WERI-Rb-1 (cell line): ENCODE measurements around the gene VWA3A.
"Not testable (repeated sequence)": the region's sequence is repeated elsewhere in the genome, so short reads cannot be mapped to it uniquely, and the experiment has no call there.

Source experiments
- DNase-seq: peaks from one replicate; pipeline ENCODE4 v3.0.0-alpha.2; 2020
- H3K27ac ChIP-seq: fragments of 250-450 bp; sonication (Bioruptor Pico); 2 replicates; pipeline ENCODE4 v1.5.1; 2020; ENCODE audit warnings: mild to moderate bottlenecking, moderate library complexity
- H3K27me3 ChIP-seq: fragments of 250-450 bp; sonication (Bioruptor Pico); 2 replicates; pipeline ENCODE4 v1.5.1; 2021; ENCODE audit warnings: mild to moderate bottlenecking, low read depth, moderate library complexity; ENCODE audit not compliant: insufficient read depth, severe bottlenecking
- H3K36me3 ChIP-seq: fragments of 250-450 bp; sonication (Bioruptor Pico); 2 replicates; pipeline ENCODE4 v1.5.1; 2020; ENCODE audit warnings: mild to moderate bottlenecking, moderate library complexity
- H3K4me3 ChIP-seq: 2 replicates; pipeline ENCODE4 v1.5.1; 2011; ENCODE audit warnings: low read depth, mild to moderate bottlenecking, control low read depth, low read length
- H3K9me3 ChIP-seq: fragments of 250-450 bp; sonication (Bioruptor Pico); 2 replicates; pipeline ENCODE4 v1.5.1; 2021; ENCODE audit warnings: mild to moderate bottlenecking, moderate library complexity; ENCODE audit not compliant: severe bottlenecking
- TF ChIP-seq, protein P1 (sequence below): IDR thresholded peaks from 2 replicates; pipeline ENCODE4 v1.5.1; 2011; ENCODE audit warnings: low read depth, mild to moderate bottlenecking, control low read depth, inconsistent platforms, low read length

Gene VWA3A

DNA sequence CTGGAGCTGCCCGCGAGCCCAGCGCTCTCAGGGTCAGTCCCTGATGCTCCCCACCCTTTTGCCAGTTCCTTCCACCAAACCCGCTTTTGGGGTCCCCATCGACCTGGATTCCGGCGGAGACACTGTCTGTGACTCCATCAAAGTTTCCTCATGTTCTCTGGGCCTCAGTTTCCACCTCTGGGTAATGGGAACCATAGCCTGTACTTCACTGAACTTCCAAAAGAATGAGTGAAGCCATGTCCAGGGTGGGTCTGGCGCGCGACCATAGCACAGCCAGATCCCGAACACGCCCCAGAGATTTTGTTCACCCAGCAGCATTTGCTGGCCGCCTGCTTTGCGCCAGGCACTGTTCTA, 70.3 kb downstream of the VWA3A start:
- Histone ChIP-seq H3K27me3 (no peaks in the 10 kb centered on the region), H3K27ac (no peak overlapping the region), H3K4me3 (no peak overlapping the region), H3K9me3 (peaks cover 2% of the 10 kb centered on the region), H3K36me3 (no peaks in the 10 kb centered on the region)
- DNase-seq: no peak
- TF ChIP-seq, protein P1, sequence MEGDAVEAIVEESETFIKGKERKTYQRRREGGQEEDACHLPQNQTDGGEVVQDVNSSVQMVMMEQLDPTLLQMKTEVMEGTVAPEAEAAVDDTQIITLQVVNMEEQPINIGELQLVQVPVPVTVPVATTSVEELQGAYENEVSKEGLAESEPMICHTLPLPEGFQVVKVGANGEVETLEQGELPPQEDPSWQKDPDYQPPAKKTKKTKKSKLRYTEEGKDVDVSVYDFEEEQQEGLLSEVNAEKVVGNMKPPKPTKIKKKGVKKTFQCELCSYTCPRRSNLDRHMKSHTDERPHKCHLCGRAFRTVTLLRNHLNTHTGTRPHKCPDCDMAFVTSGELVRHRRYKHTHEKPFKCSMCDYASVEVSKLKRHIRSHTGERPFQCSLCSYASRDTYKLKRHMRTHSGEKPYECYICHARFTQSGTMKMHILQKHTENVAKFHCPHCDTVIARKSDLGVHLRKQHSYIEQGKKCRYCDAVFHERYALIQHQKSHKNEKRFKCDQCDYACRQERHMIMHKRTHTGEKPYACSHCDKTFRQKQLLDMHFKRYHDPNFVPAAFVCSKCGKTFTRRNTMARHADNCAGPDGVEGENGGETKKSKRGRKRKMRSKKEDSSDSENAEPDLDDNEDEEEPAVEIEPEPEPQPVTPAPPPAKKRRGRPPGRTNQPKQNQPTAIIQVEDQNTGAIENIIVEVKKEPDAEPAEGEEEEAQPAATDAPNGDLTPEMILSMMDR: no peak

DNA sequence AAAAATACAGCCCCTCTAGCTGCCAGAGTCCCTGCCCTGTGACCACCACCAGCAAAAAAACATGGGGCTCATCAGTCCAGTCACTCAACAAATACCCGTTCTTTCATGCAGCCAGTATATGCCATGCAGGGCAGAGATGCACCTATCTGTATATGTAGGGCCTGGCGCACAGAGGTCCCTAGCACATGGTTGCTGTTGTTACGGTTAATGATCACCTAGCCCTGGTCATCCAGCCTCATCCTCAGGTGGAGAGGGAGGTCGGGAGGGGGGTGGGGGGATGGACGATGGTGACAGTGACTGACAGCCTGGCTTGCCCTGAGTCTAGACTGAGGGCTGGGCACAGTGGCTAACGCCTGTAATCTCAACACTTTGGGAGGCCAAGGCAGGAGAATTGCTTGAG, 71.5 kb downstream of the VWA3A start:
- H3K9me3 ChIP-seq: peaks cover 2% of the 10 kb centered on the region
- DNase-seq: no peak
- H3K27ac ChIP-seq: no peak overlapping the region
- no peaks in the 10 kb centered on the region for H3K27me3 ChIP-seq
- no peak overlapping the region for H3K4me3 ChIP-seq
- TF ChIP-seq, protein P1: no peak
- H3K36me3 ChIP-seq: no peaks in the 10 kb centered on the region

DNA sequence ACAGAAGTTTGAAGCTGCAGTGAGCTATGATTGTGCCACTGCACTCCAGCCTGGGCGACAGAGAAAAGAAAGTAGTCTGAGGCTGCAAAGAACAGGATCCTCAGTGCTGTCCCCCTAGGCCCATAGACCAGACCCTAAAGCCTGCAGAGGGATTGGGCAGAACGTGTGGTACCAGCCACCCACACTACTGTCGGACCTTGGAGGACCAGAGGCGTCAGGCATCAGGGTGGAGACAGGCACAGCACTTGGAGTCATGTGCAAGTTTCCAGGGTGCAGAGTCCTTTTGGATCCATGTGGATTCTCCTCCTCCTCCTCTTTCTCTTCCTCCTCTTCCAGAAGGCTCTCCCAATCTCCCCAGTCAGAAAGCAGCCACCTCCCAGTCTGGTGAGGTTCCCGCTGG, 72.1 kb downstream of the VWA3A start:
- no peak overlapping the region for H3K4me3 ChIP-seq
- peaks cover 2% of the 10 kb centered on the region for H3K9me3 ChIP-seq
- TF ChIP-seq, protein P1: no peak
- no peaks in the 10 kb centered on the region for H3K36me3 ChIP-seq
- no peak overlapping the region for H3K27ac ChIP-seq
- DNase-seq: no peak
- H3K27me3 ChIP-seq: no peaks in the 10 kb centered on the region

DNA sequence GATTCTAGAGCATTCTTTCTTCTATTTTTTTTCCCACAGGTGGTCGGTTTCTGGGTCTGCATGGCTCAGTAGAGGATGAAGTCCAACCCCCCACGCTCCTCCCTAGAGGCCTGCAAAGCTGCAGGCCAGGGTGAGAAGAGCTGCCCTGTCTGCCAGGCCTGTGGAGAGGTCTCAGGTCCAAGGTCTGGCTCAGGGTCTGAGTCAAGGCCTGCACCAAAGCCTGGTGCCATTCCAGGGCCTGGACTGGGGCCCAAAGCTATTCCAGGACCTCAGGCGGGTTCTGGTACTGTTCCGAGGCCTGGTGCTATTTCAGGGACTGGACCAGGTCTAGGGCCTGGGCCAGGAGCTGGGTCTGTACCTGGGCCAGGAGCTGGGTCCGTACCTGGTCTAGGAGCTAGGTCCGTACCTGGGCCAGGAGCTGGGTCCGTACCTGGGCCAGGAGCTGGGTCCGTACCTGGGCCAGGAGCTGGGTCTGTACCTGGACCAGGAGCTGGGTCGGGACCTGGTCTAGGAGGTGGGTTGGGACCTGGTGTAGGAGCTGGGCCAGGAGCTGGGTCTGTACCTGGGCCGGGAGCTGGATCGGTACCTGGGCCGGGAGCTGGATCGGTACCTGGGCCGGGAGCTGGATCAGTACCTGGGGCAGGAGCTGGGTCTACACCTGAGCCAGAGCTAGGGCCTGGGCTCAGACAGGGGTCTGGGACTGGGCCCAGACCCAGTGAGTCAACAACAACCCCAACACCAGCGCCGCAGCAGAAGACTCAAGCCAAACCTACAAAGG, 73.4 kb downstream of the VWA3A start:
- Histone ChIP-seq H3K27ac (no peak overlapping the region), H3K9me3 (peaks cover 2% of the 10 kb centered on the region), H3K36me3 (no peaks in the 10 kb centered on the region), H3K4me3 (no peak overlapping the region), H3K27me3 (no peaks in the 10 kb centered on the region)
- TF ChIP-seq, protein P1: no peak
- DNase-seq: no peak

DNA sequence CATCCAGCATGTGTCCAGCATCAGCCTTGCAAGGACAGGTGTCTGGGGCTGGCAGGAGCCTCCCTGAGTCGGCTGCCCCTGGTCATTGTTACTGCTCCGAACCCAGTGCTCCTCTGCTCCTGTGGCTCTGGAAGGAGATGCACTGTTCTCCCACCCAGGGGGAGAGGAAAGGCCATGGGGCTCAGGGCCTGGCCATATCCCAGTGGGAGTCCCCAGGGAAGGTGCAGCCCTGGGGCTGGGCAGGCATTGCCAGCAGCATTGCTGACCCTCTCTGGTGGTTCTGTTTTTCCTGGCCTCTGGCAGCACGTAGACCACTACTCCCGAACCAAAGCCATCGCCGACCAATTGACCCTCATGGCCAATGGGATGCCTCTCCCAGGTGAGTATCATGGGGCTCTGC, 79.6 kb downstream of the VWA3A start:
- TF ChIP-seq, protein P1: no peak
- Histone ChIP-seq H3K27me3 (no peaks in the 10 kb centered on the region), H3K4me3 (no peak overlapping the region), H3K27ac (no peak overlapping the region), H3K9me3 (no peaks in the 10 kb centered on the region), H3K36me3 (no peaks in the 10 kb centered on the region)
- no peak for DNase-seq

DNA sequence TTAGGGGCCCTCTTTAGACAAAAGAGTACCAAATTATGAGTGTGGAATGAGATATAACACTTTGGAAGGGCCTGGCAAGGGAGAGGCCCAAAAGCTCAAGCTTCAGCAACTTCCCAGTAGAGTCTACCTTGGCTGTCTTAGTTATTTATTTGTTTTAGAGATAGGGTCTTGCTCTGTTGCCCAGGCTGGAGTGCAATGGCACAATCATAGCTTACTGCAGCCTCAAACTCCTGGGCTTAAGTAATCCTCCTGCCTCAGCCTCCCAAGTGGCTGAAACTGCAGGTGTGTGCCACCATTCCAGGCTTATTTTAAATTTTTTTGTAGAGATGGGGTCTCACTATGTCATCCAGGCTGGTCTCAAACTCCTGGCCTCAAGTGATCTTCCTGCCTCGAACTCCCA, 80.3 kb downstream of the VWA3A start:
- H3K27ac ChIP-seq, H3K4me3 ChIP-seq, H3K27me3 ChIP-seq, DNase-seq, H3K9me3 ChIP-seq, H3K36me3 ChIP-seq: not testable (repeated sequence)
